GM19239 (cell line): ENCODE measurements around the gene DOCK9.
A peak's percentile ranks its signal among the peaks of the same experiment; 100 is the strongest.

Experiments
- DNase-seq: peaks from one replicate; pipeline ENCODE4 v3.0.0; 2011; ENCODE audit warnings: low spot score; ENCODE audit not compliant: insufficient read length
- FAIRE-seq: peaks from 2 replicates; lab custom pipeline; 2011; peaks lifted over from hg19 to GRCh38; lab: Jason Lieb, UNC

DOCK9 gene

DNA sequence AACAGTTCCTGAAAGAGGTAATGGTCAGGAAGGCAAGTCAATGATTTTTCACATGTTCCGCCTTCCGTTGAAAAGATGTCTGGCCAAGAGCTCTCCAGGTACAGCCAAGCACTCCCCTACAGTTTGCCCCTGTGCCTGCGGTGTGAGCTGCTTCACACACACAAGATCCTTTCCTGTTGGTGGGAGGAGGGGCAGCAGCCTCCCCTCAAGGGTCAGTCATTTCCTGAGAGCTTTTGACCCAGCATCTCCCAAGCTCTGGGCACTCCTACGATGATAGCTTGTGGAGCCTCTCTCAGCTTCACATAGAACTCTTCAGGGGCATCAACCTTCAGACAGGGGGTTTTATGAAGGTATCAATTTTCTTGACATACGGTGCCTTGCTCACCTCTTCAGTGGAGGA lies 86.9 kb downstream of the DOCK9 start:
- DNase-seq (no peak), FAIRE-seq (no peak)

DNA sequence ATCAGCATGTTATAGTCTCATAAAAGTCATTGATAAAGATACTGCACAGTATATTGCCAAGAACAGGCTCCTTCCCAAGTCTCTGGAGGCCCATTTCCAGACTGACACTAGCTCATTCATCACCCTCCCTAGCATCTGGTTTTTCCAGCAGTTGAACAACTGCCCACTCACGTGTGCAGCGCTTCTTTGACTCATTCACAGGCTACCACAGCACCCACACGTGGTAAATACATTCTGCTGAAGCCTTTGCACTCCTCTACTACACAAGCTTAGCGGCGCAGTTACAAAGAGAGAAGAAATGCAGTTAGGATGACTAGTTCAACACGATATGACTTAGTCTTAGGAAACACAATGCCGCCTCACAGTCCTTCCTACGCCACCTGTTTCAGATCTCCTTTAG lies 87.7 kb downstream of the DOCK9 start:
- FAIRE-seq, result no peak
- DNase-seq, result no peak

DNA sequence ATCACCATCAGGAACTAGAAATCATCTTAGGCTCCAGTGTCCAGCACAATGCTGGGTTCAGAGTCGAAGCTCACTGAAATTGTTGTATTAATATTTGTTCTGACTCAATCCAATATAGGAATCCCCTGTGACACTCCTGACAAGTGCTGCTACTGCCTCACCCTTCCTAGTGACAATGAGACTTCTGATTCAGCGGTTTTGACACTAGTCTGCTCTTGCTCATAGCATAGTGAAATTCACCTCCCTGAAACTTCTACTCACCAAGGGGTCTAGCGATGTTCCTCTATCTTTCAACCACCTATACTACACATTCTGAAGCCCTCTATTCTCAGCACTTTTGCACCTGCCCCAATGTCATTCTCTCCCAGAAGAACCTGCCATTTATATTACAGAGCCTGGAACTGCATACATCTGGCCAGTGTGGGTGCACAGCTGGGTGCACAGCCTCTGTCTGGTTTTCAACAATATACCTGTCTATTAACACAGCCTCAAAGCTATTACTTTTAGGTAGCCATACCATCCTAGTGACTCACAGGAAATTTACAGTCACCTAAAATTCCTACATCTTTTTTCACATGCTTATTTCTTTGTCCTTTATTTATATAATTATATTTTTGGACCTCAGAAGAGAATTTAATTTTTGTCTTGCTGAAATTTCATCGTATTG lies 88.3 kb downstream of the DOCK9 start:
- DNase-seq (no peak), FAIRE-seq (no peak)

DNA sequence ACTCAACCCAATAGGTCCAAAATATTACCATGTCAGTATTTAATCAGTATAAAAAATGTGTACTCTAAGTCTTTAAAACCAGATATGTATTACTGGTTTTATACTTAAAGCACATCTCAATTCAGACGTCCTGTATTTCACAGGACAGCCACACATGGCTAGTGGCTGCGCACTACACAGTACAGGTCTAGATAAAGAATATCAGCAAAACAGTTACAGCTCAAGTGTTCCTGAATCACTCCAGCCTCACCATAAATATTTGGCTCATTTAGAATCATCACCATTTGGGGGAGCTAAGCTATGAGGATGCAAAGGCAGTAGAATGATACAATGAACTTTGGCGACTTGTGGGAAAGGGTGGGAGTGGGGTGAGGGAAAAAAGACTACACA lies 89.0 kb downstream of the DOCK9 start:
- DNase-seq (no peak), FAIRE-seq (no peak)

DNA sequence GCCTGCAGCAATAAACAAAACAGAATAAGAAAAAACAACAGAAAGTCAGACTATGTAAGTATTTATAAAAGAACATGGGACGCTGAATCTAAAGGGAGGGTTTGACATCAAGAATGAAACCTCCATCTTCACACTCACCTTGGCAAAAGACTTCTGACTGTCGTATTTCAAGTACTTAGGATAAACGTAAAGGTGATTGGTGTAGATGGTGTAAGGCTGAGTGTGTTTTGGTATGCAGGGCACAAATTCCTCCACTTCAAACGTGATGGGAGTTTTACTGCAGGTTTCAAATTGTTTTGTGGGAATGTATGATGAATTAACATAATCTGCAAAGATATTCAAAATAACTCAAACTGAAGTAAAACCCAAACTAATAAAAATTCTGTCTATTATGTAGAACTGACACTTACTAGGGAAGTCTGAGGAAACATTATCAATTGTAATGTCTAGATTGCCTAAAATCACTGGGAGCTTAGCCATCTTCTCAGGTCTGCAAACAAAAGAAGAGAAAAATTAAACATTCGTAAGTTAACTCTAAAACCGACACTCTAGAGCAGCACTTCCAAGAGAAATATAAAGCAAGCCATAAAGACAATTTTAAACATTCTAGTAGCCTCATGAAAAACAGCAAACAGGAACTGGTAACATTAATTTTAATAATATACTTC lies 89.5 kb downstream of the DOCK9 start:
- FAIRE-seq (no peak), DNase-seq (no peak)

DNA sequence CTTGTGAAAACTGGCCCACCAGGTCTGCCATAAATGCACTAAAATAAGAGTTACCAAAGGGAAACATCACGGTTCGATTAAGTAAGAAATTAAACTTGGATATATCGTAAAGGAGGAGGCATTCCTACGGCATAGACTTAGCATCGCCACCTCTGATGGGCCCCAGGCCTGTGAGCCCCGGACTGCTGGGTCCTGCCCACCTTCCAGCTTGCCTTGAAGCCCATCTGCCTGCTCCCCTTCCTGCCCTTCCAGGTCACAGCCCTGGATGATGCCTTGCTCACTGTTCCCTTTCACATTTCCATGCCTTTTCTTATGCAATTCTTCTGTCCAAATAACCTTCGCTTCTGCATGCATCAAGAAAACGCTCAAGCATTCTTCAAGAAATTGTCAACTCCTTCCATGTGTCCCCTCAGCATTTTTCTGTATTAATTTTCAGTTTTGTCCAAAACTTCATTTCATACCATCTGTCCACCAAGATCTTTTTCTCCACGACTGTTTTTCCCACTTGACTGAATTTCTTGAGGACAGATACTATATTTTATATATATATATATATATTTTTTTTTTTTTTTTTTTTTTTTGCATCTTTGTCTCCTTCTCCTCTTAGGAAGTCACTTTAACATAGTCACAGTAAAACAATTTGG lies 91.2 kb downstream of the DOCK9 start:
- DNase-seq (no peak), FAIRE-seq (no peak)

DNA sequence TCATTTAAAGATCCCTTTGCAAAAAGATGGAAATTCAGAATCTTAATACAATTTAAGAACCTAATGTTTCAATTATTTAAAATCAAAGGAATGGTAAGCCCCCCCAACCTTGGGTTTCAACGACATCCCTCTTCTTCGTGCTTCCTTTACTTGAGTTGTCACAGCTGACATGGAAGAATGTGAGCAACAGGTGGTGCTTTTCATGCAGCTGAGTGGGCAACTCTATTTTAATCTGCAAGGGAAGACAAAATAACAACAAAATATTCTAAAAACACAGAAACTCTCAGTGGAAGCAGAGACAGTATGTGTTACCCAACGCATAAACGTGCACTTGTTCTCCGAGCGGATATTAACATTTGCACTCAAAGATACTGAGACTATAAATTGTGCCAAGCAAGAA lies 92.3 kb downstream of the DOCK9 start:
- no peak for FAIRE-seq

DNA sequence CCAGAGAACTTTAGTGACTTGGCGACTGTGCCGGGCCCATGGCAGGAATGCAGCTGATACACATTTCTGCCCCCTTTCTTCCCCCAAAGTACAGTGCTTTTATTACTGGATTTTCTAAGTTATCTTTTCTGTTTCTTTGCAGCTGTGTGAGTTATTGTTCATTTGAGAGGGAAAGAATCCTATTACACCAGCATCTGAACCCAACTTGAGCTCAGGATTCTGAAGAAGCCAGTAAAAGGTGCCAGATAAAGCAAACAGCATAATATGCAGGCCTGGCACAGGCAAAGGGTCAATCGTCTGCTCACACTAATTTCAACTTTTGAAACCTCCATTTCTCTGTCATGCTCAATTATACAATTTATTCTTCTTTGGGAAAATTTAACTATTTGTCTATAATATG lies 93.9 kb downstream of the DOCK9 start:
- no peak for DNase-seq
- FAIRE-seq, result no peak

More for the DNA sequence above, 92.3 kb downstream of the DOCK9 start:
- no peak for DNase-seq

DNA sequence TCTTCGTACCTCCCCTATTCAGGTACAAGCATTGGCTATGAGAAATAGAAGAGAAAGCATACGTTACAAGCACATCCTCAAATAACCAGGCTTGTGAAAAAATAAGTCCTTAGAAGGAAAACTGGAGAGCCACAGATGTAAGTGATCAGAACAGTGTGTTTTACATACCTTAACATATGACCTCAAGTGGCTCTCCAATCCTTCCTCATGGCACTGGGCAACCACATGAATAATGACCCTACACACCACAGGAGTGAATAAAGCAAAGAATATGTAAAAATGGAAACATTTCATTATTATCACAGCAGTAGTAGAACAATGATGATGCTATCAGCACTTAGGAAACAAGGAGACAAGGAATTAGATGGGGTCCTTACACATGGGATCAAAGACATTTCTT lies 96.5 kb downstream of the DOCK9 start:
- DNase-seq, result no peak
- FAIRE-seq, result no peak

DNA sequence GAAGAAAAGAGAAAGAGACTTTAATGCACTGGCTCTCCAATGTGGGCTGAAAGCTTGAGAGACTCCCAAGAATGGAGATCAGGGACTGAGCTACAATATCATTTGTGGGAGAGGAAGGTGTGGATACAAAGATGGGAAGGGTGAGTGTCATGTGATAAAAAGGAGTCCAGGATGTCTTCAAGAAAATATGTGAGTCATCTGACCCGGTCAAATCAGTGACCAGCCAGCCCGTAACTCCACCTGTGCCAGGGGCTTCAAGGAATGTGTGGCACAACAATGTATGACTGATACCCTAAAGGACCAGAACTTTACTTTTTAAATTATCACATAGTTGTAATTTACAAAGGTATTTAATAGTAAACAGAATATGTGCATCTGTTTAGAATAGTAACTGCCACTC lies 97.2 kb downstream of the DOCK9 start:
- DNase-seq (no peak), FAIRE-seq (no peak)

DNA sequence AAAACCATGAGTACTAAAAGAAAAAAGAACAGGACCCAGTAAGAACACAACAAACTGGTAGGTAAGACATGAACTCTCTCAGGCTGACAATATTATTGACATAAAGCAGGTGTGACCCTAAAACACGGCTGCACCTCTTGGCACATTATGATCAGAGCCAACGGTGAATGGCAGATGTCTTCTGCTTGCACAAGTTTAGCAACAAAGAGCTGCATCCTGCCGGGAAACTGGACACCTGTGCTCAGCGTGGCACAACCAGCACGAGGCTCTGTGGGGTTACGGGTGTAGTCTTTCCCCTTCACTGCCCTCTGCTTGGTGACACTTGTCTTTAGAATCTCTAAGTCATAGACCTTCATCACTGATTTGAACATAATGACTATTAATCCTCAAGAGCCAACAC lies 97.9 kb downstream of the DOCK9 start:
- FAIRE-seq (no peak), DNase-seq (no peak)

DNA sequence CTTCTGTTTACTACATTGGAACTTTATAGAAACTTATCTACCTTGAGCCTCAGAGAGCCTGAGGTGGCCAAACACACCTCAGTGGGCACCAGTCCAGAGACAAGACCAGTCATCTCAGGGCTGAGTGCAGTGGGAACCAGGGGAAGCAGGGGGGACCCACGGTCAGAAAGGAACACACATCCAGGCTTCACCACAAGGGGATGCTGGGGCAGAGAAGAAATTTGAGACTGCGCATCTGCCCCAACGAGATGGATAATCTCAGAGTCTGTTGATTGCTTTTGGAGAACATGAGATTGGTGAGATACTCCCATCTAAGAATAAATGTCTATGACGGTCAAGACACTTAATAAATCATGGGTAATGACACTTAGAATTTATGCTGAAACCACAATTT lies 98.7 kb downstream of the DOCK9 start:
- DNase-seq, result no peak
- FAIRE-seq, result no peak

DNA sequence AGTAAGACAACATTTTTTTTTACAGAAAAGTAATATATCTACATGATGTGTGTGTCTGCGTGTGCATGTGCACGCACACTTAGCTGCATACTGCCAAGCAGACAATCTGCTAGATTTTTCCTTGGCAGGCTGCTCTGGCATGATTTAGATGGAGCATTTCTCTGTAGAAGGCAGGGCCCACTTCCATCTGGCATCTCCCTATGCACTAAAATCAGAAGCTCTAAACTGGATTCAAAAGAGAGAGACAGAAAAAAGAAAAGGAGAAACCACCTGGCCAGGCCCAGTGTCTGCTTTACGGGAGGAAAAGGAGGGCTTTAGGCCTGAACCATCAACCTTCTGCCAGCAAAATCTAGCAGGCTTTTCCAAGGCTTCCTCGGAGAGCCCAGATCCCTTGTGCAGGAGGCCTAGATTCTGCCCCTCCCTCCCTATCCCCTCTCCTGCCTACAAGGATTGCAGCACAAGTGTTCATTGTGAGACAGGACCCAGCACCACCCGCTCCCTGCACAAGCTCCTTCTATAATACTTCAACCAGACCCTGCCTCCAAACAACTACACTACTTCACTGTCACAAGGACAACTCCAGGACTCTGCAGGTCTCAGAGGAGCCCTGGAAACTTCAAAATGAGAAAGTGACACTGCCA lies 99.3 kb downstream of the DOCK9 start:
- FAIRE-seq (no peak), DNase-seq (no peak)

DNA sequence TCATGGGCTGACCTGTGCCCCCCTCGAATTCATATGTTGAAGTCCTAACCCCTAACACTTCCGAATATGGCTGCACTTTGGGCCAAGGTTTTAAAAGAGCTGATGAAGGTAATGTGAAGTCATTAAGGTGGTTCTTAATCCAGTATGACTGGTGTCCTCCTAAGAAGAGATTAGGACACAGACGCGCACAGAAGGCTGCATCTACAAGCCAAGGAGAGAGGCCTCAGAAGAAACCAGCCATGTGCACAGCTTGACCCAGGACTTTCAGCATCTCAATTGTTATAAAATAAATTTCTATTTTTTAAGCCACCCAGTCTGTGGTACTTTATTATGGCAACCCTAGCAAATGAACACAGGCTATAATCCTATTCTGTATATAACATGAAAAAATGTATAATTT lies 99.9 kb downstream of the DOCK9 start:
- DNase-seq, result no peak
- no peak for FAIRE-seq

DNA sequence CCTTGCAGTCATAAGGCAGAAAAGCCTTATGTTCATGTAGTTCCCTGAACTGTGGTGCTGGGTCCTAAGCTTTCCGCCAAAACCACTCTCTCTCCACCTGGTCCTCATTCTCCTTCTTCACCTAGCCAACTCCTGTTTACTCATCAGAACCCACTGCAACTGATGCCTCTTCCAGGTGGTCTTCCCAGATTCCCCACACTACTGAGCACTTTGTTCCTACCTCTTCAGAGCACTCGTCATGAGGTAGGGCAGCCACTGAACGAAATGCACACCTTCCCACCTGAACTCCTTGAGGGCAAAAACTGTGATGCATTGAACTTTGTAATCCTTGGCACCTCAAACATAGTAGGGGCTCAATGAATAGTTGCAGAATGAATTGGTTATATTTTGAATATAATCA lies 100.4 kb downstream of the DOCK9 start:
- DNase-seq (no peak), FAIRE-seq (no peak)

DNA sequence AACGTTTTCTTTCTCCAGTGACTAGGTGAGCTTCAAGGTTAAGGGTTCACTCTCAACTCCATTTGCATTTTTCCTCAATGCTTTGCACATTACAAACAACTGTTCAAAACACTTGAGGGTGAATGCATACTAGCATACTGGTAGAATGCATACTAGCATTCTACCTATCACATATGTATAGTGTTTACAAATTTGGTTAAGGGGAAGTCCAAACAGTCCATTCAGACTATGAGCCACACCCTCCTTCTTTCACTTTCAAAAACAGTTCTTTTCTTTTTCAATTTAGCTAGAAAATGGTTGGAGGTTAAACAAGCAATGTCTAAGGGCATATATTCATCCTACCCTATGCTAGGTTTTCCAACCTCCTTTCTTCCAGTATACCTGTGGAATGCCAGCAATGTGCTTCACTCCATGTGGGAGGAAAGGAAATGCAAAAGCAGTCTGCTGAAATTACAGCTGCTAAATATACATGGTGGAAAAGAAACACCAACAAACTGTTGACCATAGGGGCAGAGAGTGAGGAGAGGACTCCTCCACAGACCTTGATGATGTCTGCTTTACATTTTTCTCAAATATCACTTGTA lies 102.6 kb downstream of the DOCK9 start:
- DNase-seq, result peak; percentile 12
- peak; percentile 79 for FAIRE-seq

DNA sequence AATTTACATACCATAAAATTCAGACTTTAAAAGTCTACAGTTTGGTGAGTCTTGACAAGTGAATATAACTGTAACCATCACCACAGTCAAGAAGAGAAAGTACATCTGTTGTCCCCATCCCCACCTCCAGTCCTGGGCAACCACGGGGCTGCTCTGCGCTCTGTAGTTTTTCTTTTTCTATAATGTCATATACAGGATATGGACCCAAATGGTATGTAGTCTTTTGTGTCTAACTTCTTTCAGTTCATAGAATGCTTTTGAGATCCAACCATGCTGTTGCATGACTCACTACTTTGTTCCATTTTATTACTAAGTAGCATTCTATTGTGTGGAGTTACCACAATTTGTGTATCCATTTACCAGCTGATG lies 103.9 kb downstream of the DOCK9 start:
- DNase-seq, result no peak
- no peak for FAIRE-seq

DNA sequence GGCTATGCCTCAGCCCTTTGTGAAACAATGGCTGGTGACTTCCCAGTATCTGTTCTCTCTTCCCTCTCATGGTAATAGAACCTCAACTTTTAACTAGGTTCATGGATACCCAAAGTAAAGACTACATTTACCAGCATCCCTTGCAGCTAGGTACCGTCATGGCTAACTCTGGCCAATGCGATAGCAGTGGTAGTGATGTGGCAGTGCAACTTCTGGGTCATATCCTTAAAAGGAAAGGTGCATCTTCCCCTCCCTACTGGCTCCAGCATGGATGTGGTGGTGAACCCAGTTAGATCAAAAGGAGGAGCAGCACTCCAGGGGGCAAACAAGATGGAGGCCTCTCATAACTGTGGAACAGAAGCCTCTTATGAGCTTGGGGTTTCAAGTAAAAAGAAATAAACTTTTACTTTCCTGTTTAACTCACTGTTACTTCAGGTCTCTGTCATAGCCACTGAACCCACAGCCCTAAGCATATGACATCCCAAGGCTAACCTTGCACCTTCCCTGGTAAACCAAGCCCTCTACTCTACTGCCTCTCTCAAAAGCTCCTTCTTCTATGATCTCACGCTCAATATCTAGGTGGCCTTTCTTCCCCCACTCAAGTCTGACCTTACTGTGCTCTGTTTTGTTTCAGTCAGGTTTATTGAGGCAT lies 104.4 kb downstream of the DOCK9 start:
- DNase-seq, result no peak
- peak; percentile 11 for FAIRE-seq

DNA sequence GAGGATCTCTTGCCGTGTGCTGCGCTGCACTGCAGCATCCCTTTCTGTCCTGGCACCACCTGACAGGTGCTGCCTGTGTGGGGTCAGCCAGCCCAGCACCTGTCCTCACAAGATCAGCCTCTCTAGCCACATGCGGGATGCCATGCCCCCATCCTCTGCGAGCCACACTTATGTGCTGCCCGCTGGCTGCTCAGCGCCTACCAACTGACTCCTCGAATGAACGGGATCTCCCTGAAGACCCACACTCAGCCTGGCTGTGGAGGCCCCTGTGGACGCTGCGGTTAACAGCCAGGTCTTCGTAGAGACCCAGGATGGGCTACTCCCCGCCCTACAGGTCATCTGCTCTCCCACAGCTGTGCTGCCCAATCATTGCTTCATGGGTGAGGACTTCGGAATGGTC lies 106.1 kb downstream of the DOCK9 start:
- FAIRE-seq (no peak), DNase-seq (no peak)

DNA sequence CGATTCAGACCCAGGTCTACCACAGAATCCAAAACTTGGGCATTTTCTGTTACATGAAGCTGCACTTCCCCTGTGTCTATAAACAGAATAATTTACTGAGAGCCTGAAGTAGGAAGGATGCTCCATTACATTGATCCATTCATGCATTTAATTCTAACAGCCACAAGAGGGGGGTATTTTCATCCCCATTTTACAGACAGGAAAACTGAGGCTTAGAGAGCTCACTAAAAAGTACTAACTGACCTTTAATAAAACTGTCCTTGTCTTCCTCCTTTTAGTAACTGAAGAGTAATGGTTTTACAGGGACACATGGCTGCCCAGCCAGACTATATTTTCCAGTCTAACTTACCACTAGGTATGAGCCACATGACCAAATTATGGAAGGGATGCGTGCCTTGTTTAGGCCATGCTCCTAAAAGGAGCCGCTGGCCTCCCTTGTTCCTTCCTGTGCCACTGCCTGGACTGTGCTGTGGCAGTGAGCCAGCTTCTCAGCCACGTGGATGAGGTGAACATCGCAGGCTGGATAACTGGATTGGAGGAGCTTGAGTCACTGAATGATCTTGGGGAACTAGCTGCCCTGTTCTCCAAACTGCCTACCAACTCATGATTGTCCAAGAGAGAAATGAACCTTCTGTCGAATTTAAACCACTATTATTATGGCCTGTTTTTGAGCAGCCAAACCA lies 108.3 kb downstream of the DOCK9 start:
- FAIRE-seq (no peak), DNase-seq (no peak)
